Lower leg skin (tissue), 4 donors: ENCODE measurements around the gene SCAPER. TPM values are rescaled to one million over a fixed set of nuclear protein-coding genes. Genes with fewer than 3 reads are reported as not detected.
A peak's percentile ranks its signal among the peaks of the same experiment; 100 is the strongest.

ENCODE experiments used
- DNase-seq, 2 donors: peaks; one replicate each; pipeline ENCODE4 v3.0.0-alpha.2; 2019; ENCODE audit warnings: low spot score in 2 of 2
- H3K4me3 ChIP-seq: fragments of 200-600 bp; sonication (generic); 2 replicates; pipeline ENCODE4 v1.5.1; 2017; ENCODE audit warnings: mild to moderate bottlenecking, low read depth; ENCODE audit not compliant: poor library complexity, severe bottlenecking
- CTCF ChIP-seq, 3 donors: fragments of 450-650 bp; IDR thresholded peaks; one replicate each; pipeline ENCODE4 v1.5.1; 2016; ENCODE audit warnings: antibody characterized with exemption in 3 of 3, mild to moderate bottlenecking in 3 of 3, moderate library complexity in 2 of 3
- POLR2A ChIP-seq, 2 donors: fragments of 450-650 bp; IDR thresholded peaks; one replicate each; pipeline ENCODE4 v1.6.1; 2016 to 2017; ENCODE audit warnings: antibody characterized with exemption in 2 of 2, mild to moderate bottlenecking in 1 of 2, moderate library complexity in 1 of 2
- WGBS, 2 donors: methylation state at CpG; one replicate each; pipeline ENCODE4 v1.1.5; 2018; 5-methylcytosine and 5-hydroxymethylcytosine counted together
- intact Hi-C: fragments of 100-400 bp; cut with DNase I; formaldehyde crosslinking; loops from one replicate; pipeline ENCODE4 v1.15.0; 2023; ENCODE audit warnings: low total_unique reads
- total RNA-seq, 4 donors: library from RNA; depleted of rRNA; stranded (reverse); fragments of >200 nt; gene quantifications; one replicate each; pipeline ENCODE4 v1.1.0, GENCODE V29; 2016

Gene SCAPER
- total RNA-seq, 4 donors from 2014 or later, result 23.8 to 63.2 (median 32.9) TPM

- TF ChIP-seq POLR2A (IDR thresholded peaks at IDR 0.05) (no peak), CTCF (IDR thresholded peaks at IDR 0.05) (no peak)
- intact Hi-C loops, result no loop called here
- 53 to 56% methylated on average over 9 of the region's 9 CpGs for WGBS, 2 donors
- peak; percentile 23 to 84 for DNase-seq
- H3K4me3 ChIP-seq, result no peak overlapping the region
Measured at GRCh38 chr15:76576523-76577279, 328.4 kb downstream of the SCAPER start.

- WGBS, 2 donors, result 98 to 99% methylated on average over 2 of the region's 2 CpGs
- no peak for DNase-seq
- no peak overlapping the region for H3K4me3 ChIP-seq
- TF ChIP-seq POLR2A (IDR thresholded peaks at IDR 0.05) (no peak), CTCF (IDR thresholded peaks at IDR 0.05) (no peak)
- intact Hi-C loops, result no loop called here
Measured at GRCh38 chr15:76575679-76576078, 329.5 kb downstream of the SCAPER start.

GRCh38 chr15:76575274-76575673, 329.9 kb downstream of the SCAPER start:
- 79 to 82% methylated on average over 1 of the region's 1 CpG for WGBS, 2 donors
- DNase-seq, result no peak
- TF ChIP-seq POLR2A (IDR thresholded peaks at IDR 0.05) (no peak), CTCF (IDR thresholded peaks at IDR 0.05) (no peak)
- intact Hi-C loops, result no loop called here
- H3K4me3 ChIP-seq, result no peak overlapping the region

GRCh38 chr15:76572983-76573314, 332.2 kb downstream of the SCAPER start:
- DNase-seq, result no peak
- H3K4me3 ChIP-seq, result no peak overlapping the region
- TF ChIP-seq CTCF (IDR thresholded peaks at IDR 0.05), result no peak
- TF ChIP-seq POLR2A (IDR thresholded peaks at IDR 0.05), result no peak
- intact Hi-C loops, result no loop called here

- no peak for DNase-seq
- WGBS, 2 donors, result 55 to 61% methylated on average over 2 of the region's 2 CpGs
- intact Hi-C loops, result no loop called here
- TF ChIP-seq POLR2A (IDR thresholded peaks at IDR 0.05), result no peak
- no peak for TF ChIP-seq CTCF (IDR thresholded peaks at IDR 0.05)
- H3K4me3 ChIP-seq, result no peak overlapping the region
Measured at GRCh38 chr15:76566276-76566675, 338.9 kb downstream of the SCAPER start.

GRCh38 chr15:76565366-76565765, 339.8 kb downstream of the SCAPER start:
- WGBS, 2 donors, result 29 to 56% methylated on average over 1 of the region's 1 CpG
- intact Hi-C loops, result no loop called here
- TF ChIP-seq POLR2A (IDR thresholded peaks at IDR 0.05) (no peak), CTCF (IDR thresholded peaks at IDR 0.05) (no peak)
- H3K4me3 ChIP-seq, result no peak overlapping the region
- DNase-seq, result no peak
